ENCODE data around the gene ITGB3.
A peak's percentile ranks its signal among the peaks of the same experiment; 100 is the strongest.
"Not testable (repeated sequence)": the region's sequence is repeated elsewhere in the genome, so short reads cannot be mapped to it uniquely, and the experiment has no call there.

ITGB3 gene

DNA sequence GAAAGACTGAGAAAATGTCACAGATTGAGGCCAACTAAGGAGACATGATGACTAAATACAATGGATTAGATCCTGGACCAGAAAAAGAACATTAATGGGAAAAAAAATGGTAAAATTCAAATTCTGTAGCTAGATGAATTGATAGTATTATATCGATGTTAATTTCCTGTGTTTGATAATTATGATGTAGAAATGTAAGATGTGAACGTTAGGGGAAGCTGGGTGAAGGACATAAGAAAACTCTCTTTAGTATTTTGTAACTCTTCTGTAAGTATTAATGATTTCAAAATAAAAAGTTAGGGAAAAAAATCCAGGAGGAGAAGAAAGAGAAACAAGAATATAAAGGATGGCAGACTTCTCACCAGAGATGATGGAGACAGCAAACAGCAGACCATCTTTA is 2.8 kb upstream of the ITGB3 start:
- DNase-seq, result no peak

- no peak for DNase-seq
Measured at GRCh38 chr17:47251421-47251940, 2.1 kb upstream of the ITGB3 start.

GRCh38 chr17:47252209-47252608 is 1.4 kb upstream of the ITGB3 start:
- no peak for DNase-seq

- DNase-seq, result no peak
Measured at GRCh38 chr17:47252766-47253512, 688 bp upstream of the ITGB3 start.

DNA sequence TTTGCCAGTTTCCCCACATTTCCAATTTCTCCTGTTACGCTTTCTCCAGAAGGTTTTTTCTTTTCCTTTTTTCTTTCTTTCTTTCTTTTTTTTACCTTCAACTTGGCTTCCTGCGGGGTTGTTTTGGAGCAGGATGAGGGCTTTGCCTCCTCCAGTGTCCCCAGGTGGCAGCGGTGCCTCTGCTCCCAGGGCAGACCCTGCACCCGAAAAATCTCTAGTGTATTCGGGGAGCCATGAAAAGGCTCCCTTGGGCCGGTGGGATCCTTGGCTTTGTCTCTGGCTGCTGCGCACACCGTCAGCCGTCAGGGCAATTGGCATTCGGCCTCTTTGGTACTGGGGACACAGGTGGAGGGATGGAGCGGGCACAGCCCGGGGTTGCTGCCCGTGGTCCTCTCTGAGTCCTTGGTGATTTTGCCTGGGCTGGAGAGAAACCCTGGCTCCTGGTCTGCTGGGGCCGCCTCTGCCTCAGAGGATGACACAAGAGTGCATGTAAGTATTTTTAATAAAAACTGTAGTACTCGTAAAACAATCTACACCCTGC is 846 bp downstream of the ITGB3 start:
- DNase-seq, result no peak

GRCh38 chr17:47257651-47258339 is 4.2 kb downstream of the ITGB3 start:
- DNase-seq, result peak; percentile 34

DNA sequence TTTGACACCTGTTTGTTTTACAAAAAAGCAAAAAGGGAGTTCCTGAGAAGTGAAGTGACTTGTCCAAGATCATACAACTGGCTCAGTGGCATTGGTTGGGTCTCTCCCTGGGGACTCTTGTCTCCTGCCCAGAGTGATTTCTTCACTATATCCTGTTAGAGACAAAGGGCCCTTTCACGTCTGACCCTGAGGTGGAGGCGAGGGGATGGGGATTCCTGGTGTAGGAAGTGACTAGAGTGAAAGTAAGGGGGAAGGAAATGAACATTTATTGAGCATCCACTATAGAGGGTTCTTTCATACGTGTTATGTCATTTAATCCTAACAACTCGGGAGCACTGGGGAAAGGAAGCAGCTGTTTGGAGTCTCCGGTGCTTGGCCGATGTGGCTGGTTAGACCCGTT is 9.0 kb downstream of the ITGB3 start:
- DNase-seq, result no peak

- no peak for DNase-seq
Measured at GRCh38 chr17:47264166-47264565, 10.5 kb downstream of the ITGB3 start.

DNA sequence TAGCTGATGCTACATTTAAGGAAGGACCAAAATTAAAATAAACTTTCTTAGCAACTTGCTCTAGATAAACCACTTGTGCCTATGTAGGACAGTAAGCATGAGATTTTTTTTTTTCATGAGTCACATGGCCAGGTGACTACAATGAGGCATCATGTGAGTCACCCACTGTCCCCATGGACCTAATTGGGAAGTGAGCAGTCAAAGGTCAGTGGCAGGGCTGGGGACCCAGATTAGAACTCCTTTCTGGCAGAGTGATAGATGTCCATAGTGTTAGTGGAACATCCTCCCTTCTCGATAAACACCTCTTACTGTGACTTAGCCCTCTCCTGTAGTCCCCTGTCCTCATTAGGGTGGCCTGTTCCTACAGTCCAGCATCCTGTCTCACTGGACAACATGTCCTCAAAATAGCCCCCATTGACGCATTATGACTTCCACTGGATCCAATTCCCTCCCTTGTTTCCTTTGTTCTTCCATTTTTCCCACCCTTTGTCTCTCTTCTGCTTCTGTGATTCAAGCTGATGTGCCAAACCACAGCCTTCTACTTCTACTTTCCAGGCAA is 12.4 kb downstream of the ITGB3 start:
- DNase-seq, result no peak

GRCh38 chr17:47266782-47267181 is 13.2 kb downstream of the ITGB3 start:
- DNase-seq, result no peak

DNA sequence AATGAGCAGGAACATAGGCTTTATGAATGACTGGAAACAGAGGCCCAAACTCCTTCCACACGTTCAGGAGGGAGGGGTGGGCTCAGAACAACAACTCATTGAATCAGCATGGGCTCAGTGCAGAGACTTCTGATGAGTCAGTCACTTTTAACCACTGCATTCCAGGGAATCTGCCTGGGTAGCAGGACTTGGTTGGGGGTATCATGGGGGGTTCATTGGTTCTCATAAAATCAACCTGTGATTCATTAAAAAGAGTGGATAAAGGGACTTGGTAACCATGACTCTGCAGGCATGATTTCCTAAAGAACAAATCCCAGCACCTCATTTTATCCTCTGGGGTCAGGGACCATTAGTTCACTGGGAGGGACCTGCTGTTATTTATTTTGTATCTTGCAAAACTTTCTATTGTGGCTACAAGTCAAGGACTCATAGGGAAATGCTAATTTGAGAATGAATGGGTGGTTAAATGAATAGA is 13.8 kb downstream of the ITGB3 start:
- DNase-seq, result no peak

DNA sequence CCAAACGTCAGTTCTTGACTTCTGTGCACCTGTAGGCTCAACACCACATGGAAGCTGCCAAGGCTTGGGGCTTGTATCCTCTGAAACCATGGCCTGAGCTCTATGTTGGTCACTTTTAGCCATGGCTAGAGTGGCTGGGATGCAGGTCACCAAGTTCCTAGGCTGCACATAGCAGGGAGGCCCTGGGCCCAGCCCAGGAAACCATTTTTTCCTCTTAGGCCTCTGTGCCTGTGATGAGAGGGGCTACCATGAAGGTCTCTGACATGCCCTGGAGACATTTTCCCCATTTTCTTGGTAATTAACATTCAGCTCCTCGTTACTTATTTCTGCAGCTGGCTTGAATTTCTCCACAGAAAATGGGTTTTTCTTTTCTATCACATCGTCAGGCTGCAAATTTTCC is 15.3 kb downstream of the ITGB3 start:
- not testable (repeated sequence) for DNase-seq

DNA sequence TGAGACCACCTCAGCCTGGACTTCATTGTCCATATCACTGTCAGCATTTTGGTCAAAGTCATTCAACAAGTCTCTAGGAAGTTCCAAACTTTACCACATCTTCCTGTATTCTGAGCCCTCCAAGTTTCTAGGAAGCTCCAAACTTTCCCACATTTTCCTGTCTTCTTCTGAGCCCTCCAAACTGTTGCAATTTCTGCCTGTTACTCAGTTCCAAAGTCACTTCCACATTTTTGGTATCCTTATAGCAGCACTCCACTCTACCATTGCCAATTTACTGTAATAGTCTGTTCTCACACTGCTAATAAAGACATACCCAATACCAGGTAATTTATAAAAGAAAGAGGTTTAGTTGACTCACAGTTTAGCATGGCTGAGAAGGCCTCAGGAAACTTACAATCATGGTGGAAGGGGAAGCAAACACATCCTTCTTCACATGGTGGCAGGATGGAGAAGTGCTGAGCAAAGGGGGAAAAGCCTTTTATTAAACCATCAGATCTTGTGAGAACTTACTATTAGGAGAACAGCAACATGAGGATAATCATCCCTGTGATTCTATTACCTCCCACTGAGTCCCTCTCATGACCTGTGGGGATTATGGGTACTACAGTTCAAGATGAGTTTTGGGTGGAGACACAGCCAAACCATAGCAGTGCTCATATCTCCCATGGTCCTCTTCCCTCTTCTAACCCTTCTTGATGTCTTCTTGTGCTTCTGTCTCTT is 16.1 kb downstream of the ITGB3 start:
- DNase-seq, result not testable (repeated sequence)

- DNase-seq, result no peak
Measured at GRCh38 chr17:47270946-47271705, 17.5 kb downstream of the ITGB3 start.

GRCh38 chr17:47272491-47272890 is 18.9 kb downstream of the ITGB3 start:
- no peak for DNase-seq

- DNase-seq, result no peak
Measured at GRCh38 chr17:47273245-47273644, 19.6 kb downstream of the ITGB3 start.

DNA sequence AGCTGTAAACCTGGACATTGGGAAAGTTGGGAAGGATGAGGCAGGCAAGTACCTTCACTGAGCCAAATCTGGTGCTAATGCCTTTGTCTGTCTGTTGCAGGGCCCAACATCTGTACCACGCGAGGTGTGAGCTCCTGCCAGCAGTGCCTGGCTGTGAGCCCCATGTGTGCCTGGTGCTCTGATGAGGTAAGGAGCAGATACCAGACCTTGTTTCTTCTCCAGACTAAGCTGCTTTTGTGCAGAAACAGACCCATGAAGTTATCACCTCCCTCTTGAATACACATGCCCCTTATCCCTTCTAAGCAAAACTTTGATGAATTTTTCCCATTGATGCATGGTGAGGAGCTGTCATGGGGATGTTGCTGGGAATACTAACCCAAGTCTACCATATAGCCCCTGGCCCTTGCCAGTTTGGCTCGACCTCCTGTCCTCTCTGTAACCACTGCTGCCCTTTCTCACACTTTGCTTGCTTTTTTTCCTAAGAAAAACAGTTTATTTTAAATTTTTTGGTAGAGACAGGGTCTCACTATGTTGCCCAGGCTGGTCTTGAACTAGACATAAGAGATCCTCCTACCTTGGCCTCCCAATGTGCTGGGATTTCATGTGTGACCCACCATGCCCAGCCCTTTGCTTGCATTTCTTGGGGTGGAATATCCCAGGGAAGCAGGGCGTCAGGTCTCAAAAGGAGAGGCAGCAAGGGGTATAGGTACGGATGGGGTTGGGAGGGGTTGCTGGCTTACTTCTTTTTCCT is 20.9 kb downstream of the ITGB3 start:
- DNase-seq, result no peak

GRCh38 chr17:47275245-47275984 is 21.8 kb downstream of the ITGB3 start:
- no peak for DNase-seq

- no peak for DNase-seq
Measured at GRCh38 chr17:47276444-47276843, 22.8 kb downstream of the ITGB3 start.

- DNase-seq, result peak; percentile 35
Measured at GRCh38 chr17:47276868-47277267, 23.2 kb downstream of the ITGB3 start.

DNA sequence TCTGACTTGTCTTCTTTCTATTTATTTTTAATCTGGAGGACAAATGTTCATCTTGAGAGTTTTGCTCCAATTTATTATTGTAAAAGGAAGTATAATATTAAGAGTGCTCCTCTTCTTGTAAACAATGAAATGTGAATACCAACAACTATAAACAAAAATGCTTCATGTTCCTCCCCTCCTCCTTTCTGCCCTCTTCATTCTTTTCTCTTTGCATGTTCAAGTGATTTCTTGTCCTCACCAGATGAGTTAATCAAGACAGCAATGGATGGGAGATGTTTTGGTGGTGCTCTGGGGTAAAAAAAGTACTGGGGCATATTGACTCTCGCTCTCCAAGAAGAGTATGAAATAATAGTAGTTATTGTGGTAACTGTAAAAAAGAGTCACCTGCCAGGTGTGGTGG is 24.3 kb downstream of the ITGB3 start:
- DNase-seq, result no peak
